Myocyte (in vitro differentiated cells): ENCODE measurements around the gene STAT4. TPM values are rescaled to one million over a fixed set of nuclear protein-coding genes. Genes with fewer than 3 reads are reported as not detected.

Source experiments
- DNase-seq: peaks from one replicate; pipeline ENCODE4 v3.0.0-alpha.2; 2012; ENCODE audit warnings: low read depth
- total RNA-seq: library from RNA; depleted of rRNA; stranded (reverse); fragments of >200 nt; gene quantifications from 2 replicates; pipeline ENCODE4 v1.2.3, GENCODE V29; 2014

STAT4 gene
- total RNA-seq, 1 donor from 2014 or later, result 1.1 TPM

- no peak for DNase-seq
These were observed 131.4 kb downstream of the STAT4 start for GRCh38 chr2:191019376-191019775.

GRCh38 chr2:191018643-191019119 lies 132.1 kb downstream of the STAT4 start:
- DNase-seq, result no peak

- no peak for DNase-seq
These were observed 132.7 kb downstream of the STAT4 start for GRCh38 chr2:191018048-191018447.

GRCh38 chr2:191015831-191016230 lies 135.0 kb downstream of the STAT4 start:
- DNase-seq, result no peak

GRCh38 chr2:191015239-191015638 lies 135.6 kb downstream of the STAT4 start:
- no peak for DNase-seq

GRCh38 chr2:191014653-191015020 lies 136.2 kb downstream of the STAT4 start:
- DNase-seq, result no peak

GRCh38 chr2:191013932-191014652 lies 136.7 kb downstream of the STAT4 start, which contains the start of gene STAT1:
Gene STAT1 (minus strand): TSS chr2:191014171. CDS start chr2:191010003, 4,168 bp downstream.
- peak; percentile 94 for DNase-seq

- peak; percentile 79 for DNase-seq
These were observed 137.2 kb downstream of the STAT4 start for GRCh38 chr2:191013682-191013931.

- no peak for DNase-seq
These were observed 137.7 kb downstream of the STAT4 start for GRCh38 chr2:191012845-191013681.

GRCh38 chr2:191012346-191012745 lies 138.4 kb downstream of the STAT4 start:
- DNase-seq, result no peak

GRCh38 chr2:191010887-191011885 lies 139.6 kb downstream of the STAT4 start:
- no peak for DNase-seq

- no peak for DNase-seq
These were observed 141.0 kb downstream of the STAT4 start for GRCh38 chr2:191009541-191010374.

- DNase-seq, result no peak
These were observed 142.5 kb downstream of the STAT4 start for GRCh38 chr2:191008286-191008685.

- no peak for DNase-seq
These were observed 143.6 kb downstream of the STAT4 start for GRCh38 chr2:191006997-191007783.

GRCh38 chr2:191006297-191006696 lies 144.5 kb downstream of the STAT4 start:
- DNase-seq, result no peak

GRCh38 chr2:191003405-191004309 lies 147.1 kb downstream of the STAT4 start:
- no peak for DNase-seq

GRCh38 chr2:191001624-191002023 lies 149.2 kb downstream of the STAT4 start:
- no peak for DNase-seq

GRCh38 chr2:191001032-191001431 lies 149.8 kb downstream of the STAT4 start:
- DNase-seq, result no peak
